RKO (cell line): ENCODE results near the gene ATP8A1.

Experiments used
- DNase-seq: peaks from one replicate; pipeline ENCODE4 v3.0.0-alpha.2; 2016; ENCODE audit warnings: low spot score

Gene ATP8A1

DNA sequence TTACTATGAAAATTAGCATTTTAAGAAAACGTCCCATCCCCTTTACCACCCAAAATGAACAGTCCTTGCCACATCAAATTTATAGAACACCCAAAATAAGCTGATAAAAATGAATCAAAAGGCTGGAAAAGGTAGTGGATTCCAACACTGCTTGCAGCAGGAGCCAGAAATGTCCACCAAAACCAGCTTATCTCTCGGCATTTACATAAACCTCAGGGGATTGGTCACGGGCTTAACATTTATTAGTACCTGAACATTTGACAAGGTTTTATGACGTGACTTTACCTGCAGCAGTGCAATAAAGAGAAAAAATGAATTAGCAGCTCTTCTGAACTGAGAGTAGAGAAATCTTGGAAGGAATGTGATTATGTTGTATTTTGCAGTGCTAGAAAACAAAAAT is 31.6 kb downstream of the ATP8A1 start:
- DNase-seq, result no peak

DNA sequence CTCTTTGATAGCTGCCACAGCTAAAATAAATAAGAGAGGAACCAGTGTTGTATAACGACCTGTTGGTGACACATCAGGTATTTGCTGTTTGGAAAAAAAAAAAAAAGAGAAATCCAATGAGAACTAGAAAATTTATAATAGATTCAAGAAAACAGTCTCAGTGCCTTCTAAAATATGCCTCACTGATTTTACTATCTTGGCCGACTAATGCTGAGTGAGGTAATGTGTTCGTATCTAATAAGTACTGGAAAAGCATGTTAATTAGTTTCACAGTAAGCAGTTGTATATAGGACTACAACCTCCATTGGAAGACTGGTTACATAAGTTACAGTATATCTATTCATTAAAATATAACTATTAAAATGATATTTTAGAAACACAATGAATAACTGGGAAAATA is 32.4 kb downstream of the ATP8A1 start:
- DNase-seq, result no peak

DNA sequence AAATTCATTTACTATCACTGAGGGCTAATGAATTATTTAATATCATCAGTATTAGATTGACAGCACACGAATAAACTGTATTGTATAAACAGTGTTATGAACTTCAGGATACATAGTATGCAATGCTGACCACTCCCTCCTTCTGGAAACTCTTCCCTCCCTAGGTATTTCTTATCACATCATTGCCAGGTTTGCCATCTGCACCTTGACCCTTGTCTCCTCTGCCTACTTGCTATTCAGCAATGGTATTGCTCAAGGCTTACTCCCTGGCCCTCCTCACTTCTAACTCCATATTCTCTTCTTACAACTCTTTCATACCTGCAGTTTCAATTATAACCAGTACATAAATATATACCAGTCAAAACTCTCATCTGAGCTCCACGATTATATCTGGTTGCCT is 38.9 kb downstream of the ATP8A1 start:
- DNase-seq, result no peak

DNA sequence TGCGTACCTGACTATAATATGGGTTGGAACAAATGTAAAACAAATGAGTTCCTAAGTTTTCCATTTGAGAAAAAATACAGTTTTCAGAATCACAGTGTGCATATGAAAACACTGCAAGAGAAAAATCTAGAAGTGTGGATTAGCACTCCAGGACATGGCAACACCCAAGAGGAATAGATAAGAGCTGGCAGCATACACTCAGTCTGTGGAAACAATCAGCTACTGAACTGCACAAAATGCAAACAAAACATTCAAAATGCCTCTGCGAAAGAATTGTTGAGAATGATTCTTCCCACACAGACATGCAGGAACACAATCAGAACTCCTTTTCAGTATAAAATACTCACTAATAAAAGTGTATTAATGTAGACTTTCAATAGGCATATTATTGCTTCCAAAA is 39.9 kb downstream of the ATP8A1 start:
- DNase-seq, result no peak

DNA sequence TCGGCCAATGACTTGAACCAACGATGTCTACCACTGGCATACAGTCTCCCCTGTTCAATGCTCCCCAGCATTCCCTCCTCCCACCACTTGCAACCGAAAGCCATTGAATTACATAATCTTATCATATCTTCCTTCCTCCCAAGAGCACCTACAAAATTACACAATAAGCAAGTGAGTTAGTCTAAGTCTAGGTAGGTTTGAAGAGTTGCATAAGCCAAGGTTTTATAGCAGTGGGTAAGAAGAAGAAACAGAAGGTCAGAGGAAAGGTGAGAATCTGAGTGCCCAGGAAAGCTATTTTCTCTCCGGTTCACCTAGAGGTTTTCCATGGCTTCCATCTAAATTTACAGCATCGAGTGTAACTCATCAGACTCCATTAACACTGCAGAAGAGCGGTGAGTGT is 40.3 kb downstream of the ATP8A1 start:
- DNase-seq, result no peak

DNA sequence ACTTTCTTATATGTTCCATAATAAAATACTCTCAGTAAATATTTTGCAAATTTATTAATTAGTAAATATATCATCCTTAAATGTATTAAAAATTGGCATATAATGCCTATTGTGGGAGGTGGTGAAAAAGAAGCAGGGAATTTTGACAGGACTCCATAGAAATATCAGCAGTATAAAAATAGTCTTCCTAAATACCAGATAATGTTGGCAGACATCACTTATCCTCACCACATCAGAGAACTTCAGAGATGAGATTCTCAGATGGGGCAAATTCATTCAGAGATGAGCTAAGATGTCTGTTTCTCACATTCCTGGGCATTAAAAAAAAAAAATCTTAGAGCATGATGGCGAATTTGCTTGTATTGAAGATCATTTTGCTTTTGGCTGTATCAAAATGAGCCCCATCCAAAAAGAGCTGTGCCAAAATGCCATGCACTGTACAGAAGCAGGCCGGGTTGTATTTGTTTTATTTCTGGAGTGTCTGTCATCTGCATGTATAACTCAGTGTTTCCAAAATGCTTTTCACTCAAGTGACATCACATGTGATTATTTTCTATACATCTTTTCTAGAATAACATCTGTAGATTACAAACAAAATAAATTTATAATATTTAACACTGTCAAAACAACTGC is 41.7 kb downstream of the ATP8A1 start:
- DNase-seq, result no peak

DNA sequence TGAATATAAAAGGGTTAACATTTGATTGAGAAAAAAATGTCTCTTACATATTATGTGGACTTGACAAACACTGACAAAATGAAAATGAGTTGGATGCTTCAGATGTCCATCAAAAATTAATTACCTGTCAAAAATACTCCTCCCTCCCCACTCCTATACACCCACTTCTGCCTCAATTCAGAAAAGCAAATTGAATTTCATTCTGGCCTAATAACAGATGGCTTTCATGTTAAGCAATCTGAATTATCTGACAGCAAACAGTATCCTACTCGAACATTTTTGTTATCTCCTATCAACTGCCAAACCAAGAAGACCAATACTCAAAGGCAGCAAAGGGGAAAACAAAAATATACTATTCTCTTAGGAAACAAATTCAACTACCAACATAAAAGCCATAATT is 44.0 kb downstream of the ATP8A1 start:
- DNase-seq, result no peak

DNA sequence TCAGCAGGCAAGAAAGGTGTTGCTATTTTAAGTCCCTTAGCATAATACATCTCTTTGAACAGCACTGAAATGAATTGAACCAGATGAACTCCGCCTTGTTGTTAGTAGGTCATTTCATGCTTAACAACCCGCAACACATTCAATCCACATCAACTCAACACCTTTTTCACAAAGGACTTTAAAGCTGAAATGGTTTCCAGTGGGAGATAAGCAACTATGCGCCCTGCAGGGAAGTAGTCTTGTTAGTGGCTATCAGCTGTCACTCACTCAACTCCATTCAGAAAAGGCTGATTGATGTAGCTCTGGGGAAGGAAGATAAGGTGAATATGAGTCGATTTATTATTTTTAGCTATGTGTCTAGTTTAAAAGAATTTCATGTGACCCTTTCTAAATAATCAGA is 46.0 kb downstream of the ATP8A1 start:
- no peak for DNase-seq

DNA sequence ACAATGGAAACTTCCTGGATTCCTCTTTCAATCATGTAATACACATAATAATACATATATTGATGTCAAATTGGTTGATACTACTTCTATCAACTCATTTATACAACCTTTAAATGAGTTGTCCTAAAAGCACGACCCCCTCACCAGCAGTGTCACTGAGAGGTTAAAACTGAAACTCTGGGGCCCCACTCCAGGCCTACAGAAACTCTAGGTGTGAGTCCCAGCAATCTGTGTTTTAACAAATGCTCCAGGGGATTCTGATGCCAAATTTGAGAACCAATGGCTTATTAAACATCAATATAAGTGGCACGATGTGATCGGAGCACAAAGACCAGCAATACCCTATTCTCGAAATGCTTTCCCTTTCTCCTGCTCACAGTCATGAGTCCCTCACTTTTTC is 47.9 kb downstream of the ATP8A1 start:
- no peak for DNase-seq

DNA sequence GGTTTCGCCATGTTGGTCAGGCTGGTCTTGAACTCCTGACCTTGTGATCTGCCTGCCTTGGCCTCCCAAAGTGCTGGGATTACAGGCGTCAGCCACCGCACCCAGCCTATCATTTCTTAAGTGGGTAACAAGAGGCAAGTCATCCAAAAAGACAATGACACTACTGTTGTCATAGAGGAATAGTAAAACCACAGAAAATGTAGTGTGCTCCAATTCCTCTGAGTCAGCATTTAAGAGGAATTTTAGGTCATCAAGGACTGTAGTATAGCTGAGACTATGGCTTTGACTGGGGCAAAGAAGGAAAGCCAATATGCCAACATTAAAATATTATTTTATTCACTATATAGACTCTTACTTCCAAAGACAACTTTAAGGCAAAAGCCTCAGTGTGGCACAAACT is 48.4 kb downstream of the ATP8A1 start:
- no peak for DNase-seq

DNA sequence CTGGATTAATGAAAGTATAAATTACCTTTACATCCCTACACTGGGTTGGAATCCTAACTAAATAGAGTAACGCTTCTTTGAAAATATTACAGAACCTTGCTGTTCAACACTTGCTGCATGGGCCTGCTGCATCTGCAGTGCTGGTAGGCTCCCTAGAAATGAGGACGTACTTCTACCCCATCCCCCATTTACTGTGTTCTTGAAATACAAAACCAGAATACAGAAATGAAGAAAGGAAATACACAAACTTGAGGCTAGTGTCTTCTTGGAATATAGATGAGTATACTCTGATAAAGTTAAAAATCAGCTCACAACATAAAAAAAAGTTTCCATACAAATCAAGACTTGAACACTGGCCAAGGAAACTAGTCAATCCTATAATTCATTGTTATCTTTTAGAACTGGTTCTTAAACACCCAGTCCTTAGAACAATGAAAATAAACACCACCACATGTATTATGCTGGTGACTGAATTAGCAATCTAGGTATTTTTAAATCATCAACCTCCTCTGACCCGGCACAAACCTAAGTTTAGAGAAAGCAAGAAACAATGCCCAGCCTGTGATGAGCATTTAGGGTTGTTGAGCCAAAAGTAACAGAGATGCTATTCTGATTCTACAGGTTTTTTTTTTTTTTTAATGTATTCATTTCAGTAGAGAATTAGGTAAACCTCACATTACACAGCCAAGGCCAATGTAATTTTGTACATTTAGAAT is 49.7 kb downstream of the ATP8A1 start:
- DNase-seq, result no peak

DNA sequence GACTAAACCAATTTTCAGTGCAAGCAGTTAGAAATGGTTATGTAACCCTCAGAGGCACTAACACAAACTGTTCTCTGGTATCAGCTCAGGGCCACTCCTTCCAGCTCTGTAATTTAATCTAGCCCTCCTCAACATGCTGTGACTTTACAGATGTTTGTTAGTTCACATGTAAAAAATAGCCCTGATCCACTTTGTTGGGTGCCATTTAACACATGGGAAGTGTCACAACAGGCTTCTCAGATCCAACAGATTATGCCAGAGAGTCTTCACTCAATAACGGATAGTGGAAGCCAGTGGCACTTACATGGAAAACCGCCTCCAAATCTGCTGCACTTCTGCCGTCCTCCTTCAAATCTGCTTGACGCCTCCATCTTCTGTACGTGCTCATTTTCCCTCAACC is 51.6 kb downstream of the ATP8A1 start:
- DNase-seq, result no peak

DNA sequence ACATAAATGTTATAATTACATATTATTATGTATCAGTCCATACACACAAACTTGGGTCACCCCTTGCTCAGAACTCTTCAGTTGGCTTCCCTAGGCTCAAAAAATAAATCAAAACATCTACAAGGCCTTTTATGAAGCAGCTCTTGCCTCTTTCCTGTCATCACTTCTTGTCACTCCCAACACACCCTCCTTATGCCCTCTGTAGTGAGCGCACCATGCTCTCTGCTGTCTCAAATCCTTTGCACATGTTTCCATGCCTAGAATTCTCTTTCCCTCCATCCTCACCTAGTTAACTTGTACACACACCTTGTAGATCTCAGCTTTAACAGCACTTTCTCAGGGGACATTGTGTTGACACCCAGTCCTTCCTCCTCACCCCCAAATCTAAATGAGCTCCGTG is 53.0 kb downstream of the ATP8A1 start:
- no peak for DNase-seq

DNA sequence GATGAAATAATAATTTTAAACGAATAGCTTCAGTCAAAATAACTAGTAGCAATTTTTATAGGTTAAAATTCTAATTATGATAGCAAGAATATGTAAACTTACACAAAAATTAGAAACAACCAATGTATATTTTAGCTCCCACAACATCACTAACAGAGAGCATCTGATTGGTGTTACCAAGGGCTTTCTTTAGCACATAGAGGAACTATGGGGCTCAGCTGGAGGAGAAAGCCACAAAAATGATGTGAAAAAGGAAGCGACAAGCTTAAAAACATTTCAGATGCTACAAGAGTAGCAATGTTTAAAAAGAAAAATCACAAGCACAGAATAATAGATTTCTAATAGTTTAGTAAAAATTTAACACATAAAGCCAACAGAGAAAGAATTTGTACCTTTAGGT is 56.3 kb downstream of the ATP8A1 start:
- no peak for DNase-seq

DNA sequence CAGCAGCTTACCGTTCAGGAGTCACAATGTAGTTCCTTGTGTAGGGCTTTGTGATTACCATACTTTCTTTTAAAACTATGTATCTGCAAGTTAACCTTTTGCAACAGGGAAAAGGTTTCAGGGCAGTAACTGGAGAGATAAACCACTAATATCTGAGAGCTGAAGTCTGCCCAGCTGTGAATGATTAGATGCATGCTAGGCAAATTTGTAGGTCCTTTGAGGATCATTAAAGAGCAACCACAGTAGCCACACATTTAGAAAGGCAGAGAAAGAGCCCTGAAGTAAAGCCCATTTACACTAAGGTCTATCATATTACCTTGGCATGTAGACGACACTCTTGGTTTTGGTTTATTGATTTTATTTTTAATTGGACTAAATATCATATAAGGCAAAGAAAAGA is 60.0 kb downstream of the ATP8A1 start:
- no peak for DNase-seq

DNA sequence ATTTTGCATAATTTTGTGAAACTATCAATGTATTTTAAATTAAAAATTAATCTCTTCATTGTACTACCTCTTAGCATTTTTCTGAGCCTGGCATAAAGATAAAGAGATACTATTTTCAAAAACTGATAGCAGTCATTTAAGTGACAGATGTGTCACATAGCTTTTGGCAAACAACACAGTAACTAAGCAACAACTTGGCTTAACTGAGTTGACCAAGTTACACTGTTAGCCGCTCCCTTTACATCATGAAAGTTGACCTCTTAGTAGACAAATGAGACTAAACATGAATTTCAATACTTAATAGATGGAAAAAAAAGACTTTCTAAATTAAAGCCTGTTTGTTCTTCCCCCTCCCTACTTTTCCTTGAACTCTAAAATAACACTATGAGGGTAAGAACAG is 62.0 kb downstream of the ATP8A1 start:
- no peak for DNase-seq

DNA sequence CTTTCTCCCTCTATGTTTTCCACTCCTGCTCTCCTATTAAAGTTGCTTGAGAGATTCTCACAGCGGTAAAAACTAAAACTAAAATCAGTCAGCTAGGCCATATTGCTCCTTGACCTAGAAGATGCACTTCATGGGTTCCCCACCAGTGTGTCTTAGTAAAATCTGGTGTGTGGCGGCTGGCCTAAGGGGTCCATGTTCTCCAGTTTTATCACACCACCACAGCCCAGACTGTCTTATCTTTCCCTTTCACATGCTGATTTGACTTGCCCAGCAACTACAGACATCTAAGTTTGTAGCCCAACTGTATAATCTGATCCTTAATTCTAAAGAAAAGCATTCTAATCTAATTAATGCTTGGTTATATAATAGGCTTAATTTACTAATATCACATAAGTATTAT is 68.0 kb downstream of the ATP8A1 start:
- no peak for DNase-seq

DNA sequence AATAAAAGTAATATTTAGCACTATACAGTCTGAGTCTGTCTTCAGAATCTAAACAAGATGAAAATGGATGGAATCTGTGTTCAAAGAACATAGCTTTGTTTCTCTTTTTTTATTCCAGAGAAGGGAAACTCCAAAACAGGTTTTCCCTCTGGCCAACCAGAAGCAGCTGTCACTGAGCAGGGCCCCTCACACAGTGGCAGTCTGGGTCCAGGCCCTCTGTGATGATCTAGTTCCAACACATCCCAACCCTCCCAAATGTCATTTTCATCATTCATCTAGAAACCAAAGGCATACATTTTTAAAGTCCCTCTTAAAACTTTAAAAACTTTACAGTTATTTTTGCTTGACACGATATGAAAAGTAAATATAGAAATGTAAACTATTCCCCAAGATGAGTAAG is 70.1 kb downstream of the ATP8A1 start:
- no peak for DNase-seq

DNA sequence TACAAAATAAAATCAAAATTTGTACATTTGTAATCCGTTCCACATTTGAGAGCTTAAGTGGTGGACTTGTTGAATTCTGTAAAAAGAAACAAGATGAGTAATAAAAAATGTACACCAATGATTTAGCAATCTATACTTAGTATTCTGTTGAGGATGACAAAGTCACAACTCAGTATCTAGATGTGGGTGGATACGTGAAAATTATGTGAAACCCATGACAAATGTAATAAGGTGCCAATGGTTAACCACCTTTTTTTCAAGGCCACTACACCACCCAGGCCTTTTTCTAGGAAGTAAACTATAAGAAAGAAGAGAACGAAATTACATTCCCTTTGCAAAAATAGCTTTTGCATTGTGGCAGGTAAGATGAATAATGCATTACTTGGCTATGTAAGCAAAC is 77.0 kb downstream of the ATP8A1 start:
- DNase-seq, result no peak

DNA sequence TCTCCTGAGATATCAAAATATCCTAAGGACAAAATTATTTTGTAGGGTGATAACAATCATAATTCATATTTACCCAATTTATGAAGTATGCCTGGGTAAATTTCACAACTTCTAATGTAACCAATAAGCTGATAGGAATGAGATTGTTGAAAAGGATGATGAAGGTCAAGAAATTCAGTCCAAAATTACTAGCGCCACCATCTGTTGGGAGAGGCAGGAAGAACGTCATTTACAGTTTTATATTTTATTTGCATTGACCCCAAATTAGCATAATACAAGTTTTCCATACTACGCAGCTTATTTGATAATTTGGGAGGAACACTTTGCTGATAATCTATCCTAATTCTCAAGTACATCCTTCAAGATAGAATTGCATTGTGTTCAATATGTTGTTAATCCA is 78.7 kb downstream of the ATP8A1 start:
- DNase-seq, result no peak

DNA sequence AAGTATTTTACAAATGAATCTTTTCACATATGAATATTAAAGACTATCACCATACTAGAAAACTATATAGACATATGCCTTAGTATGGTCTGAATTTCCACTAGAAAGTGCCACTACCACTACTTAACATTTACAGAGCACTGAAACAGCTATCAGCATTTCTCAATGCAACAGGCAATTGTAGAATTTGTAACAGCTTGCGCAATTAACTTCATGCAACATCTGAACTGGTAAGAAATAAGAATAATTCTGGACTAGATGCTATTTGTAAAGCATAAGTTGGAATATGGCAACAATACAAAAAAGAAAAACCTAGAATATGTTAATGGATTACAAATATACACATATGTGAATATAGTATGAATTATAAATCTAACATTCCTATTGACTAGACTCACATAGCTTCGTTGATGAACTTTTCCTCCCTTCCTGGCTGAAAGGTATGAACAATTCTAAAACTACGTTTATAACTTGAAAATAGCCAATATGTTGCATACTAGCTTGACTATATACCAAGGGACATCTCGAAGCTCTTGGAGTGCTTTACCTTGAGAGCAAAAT is 82.0 kb downstream of the ATP8A1 start:
- no peak for DNase-seq

DNA sequence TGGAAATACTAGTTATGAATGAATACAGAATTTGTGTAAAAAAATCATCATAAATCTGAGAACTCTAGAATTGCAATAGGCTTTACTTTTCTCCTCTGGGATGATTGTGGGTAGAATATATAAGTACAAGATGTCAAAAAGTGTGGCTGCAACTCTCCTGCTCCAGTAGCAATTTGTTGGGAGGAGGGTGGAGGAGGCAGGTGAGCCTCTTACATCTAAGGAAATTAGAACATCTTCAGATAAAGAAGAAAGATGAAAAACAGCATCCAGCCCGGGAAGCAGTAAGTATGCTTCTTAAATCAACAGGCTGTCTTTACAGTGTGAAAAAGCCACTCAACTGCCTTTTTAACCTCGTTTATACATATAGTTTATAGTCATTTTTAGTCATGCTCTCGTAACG is 83.7 kb downstream of the ATP8A1 start:
- DNase-seq, result no peak

DNA sequence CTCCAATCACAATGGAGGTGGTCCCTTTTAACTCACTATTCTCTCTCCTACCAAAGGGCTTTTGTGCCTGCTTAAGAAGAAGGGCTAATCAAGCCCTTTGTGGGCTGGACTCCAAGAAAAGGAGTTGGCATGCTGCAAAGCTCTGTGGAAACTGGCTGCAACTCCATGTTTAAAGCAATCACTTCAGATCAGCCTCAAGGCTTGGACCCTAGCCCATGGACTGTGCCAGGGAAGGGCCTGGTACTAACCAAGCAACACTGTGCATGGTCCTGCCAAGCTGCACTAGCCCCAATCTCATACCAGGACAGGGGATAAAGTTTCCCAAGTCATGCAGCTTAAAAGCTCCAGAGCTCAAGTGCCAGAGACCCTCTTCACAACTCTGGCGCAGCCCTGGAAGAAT is 86.7 kb downstream of the ATP8A1 start:
- DNase-seq, result no peak

DNA sequence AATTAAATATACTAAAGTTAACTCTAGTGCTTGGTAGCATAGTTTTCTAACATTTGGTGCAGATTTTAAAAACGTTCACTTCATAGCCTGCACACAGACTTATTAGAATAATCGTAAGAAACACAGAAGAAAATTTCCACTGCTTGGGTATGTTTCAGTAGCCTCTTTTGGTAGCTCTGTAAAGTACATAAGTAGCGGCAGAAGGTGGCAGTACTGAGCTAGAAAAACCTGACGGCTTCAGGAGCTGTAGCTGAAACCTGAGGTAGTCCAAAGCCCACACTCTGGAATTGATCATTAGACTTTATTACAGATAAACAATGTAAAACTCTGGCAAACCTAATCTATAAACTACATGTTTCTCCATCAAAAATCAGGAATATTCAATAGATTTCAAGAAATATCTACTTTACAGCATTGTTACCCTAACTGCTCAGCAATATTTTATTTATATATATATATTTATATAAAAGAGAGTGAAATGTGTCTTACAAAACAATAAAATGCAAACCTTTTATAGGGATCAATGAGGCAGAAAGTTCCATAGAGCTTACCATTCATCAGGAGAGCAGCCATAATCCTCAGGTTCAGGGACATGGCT is 88.2 kb downstream of the ATP8A1 start:
- DNase-seq, result peak; percentile 79
